ENCODE measurements around the gene FOSB. TPM values are rescaled to one million over a fixed set of nuclear protein-coding genes. Genes with fewer than 3 reads are reported as not detected.
A peak's percentile ranks its signal among the peaks of the same experiment; 100 is the strongest.
"Not testable (repeated sequence)": the region's sequence is repeated elsewhere in the genome, so short reads cannot be mapped to it uniquely, and the experiment has no call there.

The FOSB gene
- total RNA-seq, 1 experiment from 2014 or later = 2.3 TPM

GRCh38 chr19:45428384-45429231 lies 39.2 kb upstream of the FOSB start (continued):
- no peak for TF ChIP-seq AFF4 (CRISPR knock-in tag; IDR thresholded peaks at IDR 0.05; ENCODE audit: borderline replicate concordance)
- no peak for TF ChIP-seq ETV6 (CRISPR knock-in tag; IDR thresholded peaks at IDR 0.05)
- no peak for TF ChIP-seq MLX (CRISPR knock-in tag; IDR thresholded peaks at IDR 0.05)
- TF ChIP-seq CTCF (IDR thresholded peaks at IDR 0.05) = peak; percentile 33; the same call in 1 of the 2 replicates
- no peak for TF ChIP-seq ATF2 (CRISPR knock-in tag; IDR thresholded peaks at IDR 0.05; ENCODE audit: borderline replicate concordance, low read depth)
- no peak for TF ChIP-seq SMAD3 (CRISPR knock-in tag; IDR thresholded peaks at IDR 0.05; ENCODE audit: borderline replicate concordance)
- no peak for TF ChIP-seq NR3C1 (CRISPR knock-in tag; conservative IDR thresholded peaks at IDR 0.05; ENCODE audit: low read depth)
- 0 out of 2 replicates have a peak, but pooled peaks have one; percentile 7 for TF ChIP-seq MAX (CRISPR knock-in tag; IDR thresholded peaks at IDR 0.05)
- no peak for TF ChIP-seq NR2C2 (CRISPR knock-in tag; IDR thresholded peaks at IDR 0.05)
- no peak for TF ChIP-seq E2F5 (CRISPR knock-in tag; IDR thresholded peaks at IDR 0.05)
- TF ChIP-seq FOXK1 (CRISPR knock-in tag; IDR thresholded peaks at IDR 0.05) = no peak
- TF ChIP-seq TEAD1 (CRISPR knock-in tag; IDR thresholded peaks at IDR 0.05) = no peak
- no peak for TF ChIP-seq ZNF671 (CRISPR knock-in tag; IDR thresholded peaks at IDR 0.05)
- no peak for TF ChIP-seq E2F4 (CRISPR knock-in tag; IDR thresholded peaks at IDR 0.05; ENCODE audit: borderline replicate concordance, low read depth)
- no peak for TF ChIP-seq ATF6 (CRISPR knock-in tag; IDR thresholded peaks at IDR 0.05)
- no peak for TF ChIP-seq NR1H2 (CRISPR knock-in tag; IDR thresholded peaks at IDR 0.05)
- no peak for TF ChIP-seq SP1 (CRISPR knock-in tag; conservative IDR thresholded peaks at IDR 0.05)

- H3K9me3 Mint-ChIP-seq; H3K4me1 Mint-ChIP-seq; H3K4me3 Mint-ChIP-seq; H3K27me3 Mint-ChIP-seq (ENCODE audit: low read depth); H3K27ac Mint-ChIP-seq; POLR2A ChIA-PET; ATAC-seq; H3K36me3 Mint-ChIP-seq; DNase-seq (ENCODE audit: low spot score): not testable (repeated sequence)
- CTCF ChIA-PET = interaction anchor here (3.0 to 4.6 kb wide), 3 partner anchors 10 to 56 kb away, joined by 22 to 80 read pairs (median 28); no protein-coding TSS in a partner anchor
Observed at GRCh38 chr19:45429896-45430295, 37.9 kb upstream of the FOSB start.

- not testable (repeated sequence) for H3K36me3 Mint-ChIP-seq; H3K9me3 Mint-ChIP-seq; ATAC-seq; H3K4me3 Mint-ChIP-seq; H3K27ac Mint-ChIP-seq; H3K4me1 Mint-ChIP-seq; H3K27me3 Mint-ChIP-seq (ENCODE audit: low read depth); DNase-seq (ENCODE audit: low spot score)
- POLR2A ChIA-PET = interaction anchor here (0.6 kb wide), 1 partner anchor 338 kb away, joined by 5 read pairs; no protein-coding TSS in a partner anchor
- CTCF ChIA-PET = interaction anchor here (0.6 to 3.1 kb wide), 5 partner anchors 9 to 54 kb away, joined by 3 to 28 read pairs (median 14); no protein-coding TSS in a partner anchor
Observed at GRCh38 chr19:45431008-45431407, 36.8 kb upstream of the FOSB start.
